GM12878 (cell line): ENCODE data around the gene CYP2A7. TPM values are rescaled to one million over a fixed set of nuclear protein-coding genes. Genes with fewer than 3 reads are reported as not detected.

Source experiments
- ATAC-seq: fragments of 200-7000 bp; cut with Tn5 transposase; 3 replicates; pipeline ENCODE4 v1.9.1; 2020; ENCODE audit warnings: mild to moderate bottlenecking, moderate library complexity
- BruUV-seq: library from RNA; stranded (reverse); fragments of 400-500 nt; replicated peaks from 2 replicates; lab custom pipeline; 2021; lab: Mats Ljungman, UMichigan
- CTCF ChIA-PET: fragments of 300-600 bp; sonication (Branson Sonifier 250); formaldehyde crosslinking; extraction: SDS; loops from one replicate; lab custom pipeline; 2021; ENCODE audit warnings: inconsistent platforms; lab: Yijun Ruan, JAX
- POLR2A ChIA-PET: fragments of 350-600 bp; formaldehyde crosslinking; extraction: SDS; loops from one replicate; lab custom pipeline; 2021; ENCODE audit warnings: inconsistent platforms; lab: Charles Lee
- RAD21 ChIA-PET: fragments of 300-600 bp; sonication (Branson Sonifier 250); formaldehyde crosslinking; loops from one replicate; lab custom pipeline; 2023; ENCODE audit warnings: antibody characterized with exemption; ENCODE audit not compliant: unreplicated experiment; lab: Charles Lee
- SMC1A ChIA-PET: fragments of 300-600 bp; sonication (Branson Sonifier 250); formaldehyde crosslinking; loops from one replicate; lab custom pipeline; 2023; ENCODE audit not compliant: unreplicated experiment, uncharacterized antibody; lab: Charles Lee
- DNase-seq: peaks from one replicate; pipeline ENCODE4 v3.0.0-alpha.2; 2011; ENCODE audit warnings: low read depth, low spot score
- FAIRE-seq: peaks from 3 replicates; lab custom pipeline; 2011; peaks lifted over from hg19 to GRCh38; lab: Jason Lieb, UNC
- H2AFZ ChIP-seq: 2 replicates; pipeline ENCODE4 v1.6.0; 2011; ENCODE audit warnings: low read depth, low read length, control low read depth; ENCODE audit not compliant: control insufficient read depth
- H3K27ac ChIP-seq: 2 replicates; pipeline ENCODE4 v1.5.1; 2011; ENCODE audit warnings: control low read depth; ENCODE audit not compliant: control insufficient read depth, insufficient read depth
- H3K27me3 ChIP-seq, 2 experiments: replicated peaks in 1 of 2; 2 replicates each; pipeline versions ENCODE4 v1.6.0 to v1.6.1; 2011; ENCODE audit warnings: low read length in 1 of 2; ENCODE audit not compliant: control insufficient read depth in 2 of 2, insufficient read depth in 2 of 2
- H3K36me3 ChIP-seq, 2 experiments: 2 replicates each; pipeline ENCODE4 v1.5.1; 2011; ENCODE audit warnings: low read length in 1 of 2; ENCODE audit not compliant: control insufficient read depth in 2 of 2, insufficient read depth in 2 of 2
- H3K4me1 ChIP-seq: 2 replicates; pipeline ENCODE4 v1.6.1; 2011; ENCODE audit warnings: mild to moderate bottlenecking, low read length, moderate library complexity, mixed read lengths; ENCODE audit not compliant: control insufficient read depth, insufficient read depth
- H3K4me2 ChIP-seq: 2 replicates; pipeline ENCODE4 v1.6.0; 2011; ENCODE audit warnings: control low read depth; ENCODE audit not compliant: control insufficient read depth, insufficient read depth
- H3K4me3 ChIP-seq: fragments of 200-600 bp; sonication (generic); 2 replicates; pipeline ENCODE4 v1.5.1; 2016
- H3K79me2 ChIP-seq: 2 replicates; pipeline ENCODE4 v1.6.0; 2011; ENCODE audit warnings: low read length; ENCODE audit not compliant: control insufficient read depth, insufficient read depth
- H3K9ac ChIP-seq: 2 replicates; pipeline ENCODE4 v1.8.0; 2011; ENCODE audit warnings: low read length, control low read depth, mixed read lengths; ENCODE audit not compliant: control insufficient read depth, insufficient read depth
- H3K9me3 ChIP-seq: replicated peaks from 3 replicates; pipeline ENCODE4 v1.5.1; 2011; ENCODE audit warnings: mild to moderate bottlenecking, low read length; ENCODE audit not compliant: control insufficient read depth, insufficient read depth
- H4K20me1 ChIP-seq: 2 replicates; pipeline ENCODE4 v1.6.0; 2011; ENCODE audit not compliant: control insufficient read depth, insufficient read depth
- ATF7 ChIP-seq: fragments of 450-650 bp; IDR thresholded peaks from 2 replicates; pipeline ENCODE4 v1.6.1; 2016; ENCODE audit warnings: low read depth, mild to moderate bottlenecking
- BCL11A ChIP-seq: IDR thresholded peaks from 2 replicates; pipeline ENCODE4 v1.6.1; 2011; ENCODE audit warnings: low read depth, low read length
- CREM ChIP-seq: IDR thresholded peaks from 2 replicates; pipeline ENCODE4 v1.6.1; 2014; ENCODE audit warnings: antibody characterized with exemption, low read depth
- DPF2 ChIP-seq: fragments of 450-650 bp; IDR thresholded peaks from 2 replicates; pipeline ENCODE4 v1.6.1; 2017; ENCODE audit warnings: mild to moderate bottlenecking
- E2F8 ChIP-seq: fragments of 450-650 bp; IDR thresholded peaks from 2 replicates; pipeline ENCODE4 v1.6.1; 2018; ENCODE audit warnings: mild to moderate bottlenecking, low read depth, moderate library complexity; ENCODE audit not compliant: partially characterized antibody
- E4F1 ChIP-seq: fragments of 450-650 bp; IDR thresholded peaks from 2 replicates; pipeline ENCODE4 v1.6.1; 2018; ENCODE audit warnings: borderline replicate concordance, mild to moderate bottlenecking; ENCODE audit not compliant: partially characterized antibody
- KAT2A ChIP-seq: conservative IDR thresholded peaks from 2 replicates; pipeline ENCODE4 v1.6.1; 2011; ENCODE audit warnings: low read depth, low read length; ENCODE audit not compliant: control insufficient read depth
- MEF2B ChIP-seq: fragments of 450-650 bp; IDR thresholded peaks from 2 replicates; pipeline ENCODE4 v1.6.1; 2018; ENCODE audit warnings: mild to moderate bottlenecking, moderate library complexity; ENCODE audit not compliant: partially characterized antibody, poor library complexity, severe bottlenecking
- PAX8 ChIP-seq: fragments of 450-650 bp; IDR thresholded peaks from 2 replicates; pipeline ENCODE4 v1.6.1; 2017; ENCODE audit warnings: mild to moderate bottlenecking, moderate library complexity
- RB1 ChIP-seq: fragments of 450-650 bp; formaldehyde crosslinking; IDR thresholded peaks from 2 replicates; pipeline ENCODE4 v1.6.1; 2017; ENCODE audit warnings: mild to moderate bottlenecking, borderline replicate concordance
- SREBF1 ChIP-seq: IDR thresholded peaks from 2 replicates; pipeline ENCODE4 v1.6.1; 2012; ENCODE audit warnings: mild to moderate bottlenecking, low read length
- TCF7 ChIP-seq: IDR thresholded peaks from 2 replicates; pipeline ENCODE4 v1.6.1; 2014; ENCODE audit warnings: antibody characterized with exemption, borderline replicate concordance
- YY1 ChIP-seq: IDR thresholded peaks from 2 replicates; pipeline ENCODE4 v1.6.1; 2011; ENCODE audit warnings: low read depth, mild to moderate bottlenecking, low read length
- ZNF24 ChIP-seq: fragments of 450-650 bp; IDR thresholded peaks from 2 replicates; pipeline ENCODE4 v1.6.1; 2017; ENCODE audit warnings: antibody characterized with exemption, mild to moderate bottlenecking
- ZNF622 ChIP-seq: fragments of 450-650 bp; IDR thresholded peaks from 2 replicates; pipeline ENCODE4 v1.6.1; 2017; ENCODE audit warnings: mild to moderate bottlenecking, inconsistent platforms
- WGBS: methylation state at CpG from one replicate; pipeline ENCODE4 v1.1.6; 2016; ENCODE audit warnings: low lambda C conversion rate; ENCODE audit not compliant: insufficient replicate concordance, insufficient coverage; ENCODE audit errors: missing lambda C conversion rate; 5-methylcytosine and 5-hydroxymethylcytosine counted together
- in situ Hi-C: fragments of 300-500 bp; cut with MboI; formaldehyde crosslinking; loops from 9 replicates; pipeline ENCODE4 v1.14.3; 2018; ENCODE audit warnings: mixed read lengths
- intact Hi-C: fragments of 100-400 bp; cut with micrococcal nuclease; formaldehyde crosslinking; loops from one replicate; pipeline ENCODE4 v1.14.2; 2022; ENCODE audit not compliant: unreplicated experiment
- polyA plus RNA-seq, 11 experiments: library from polyadenylated mRNA; depleted of rRNA in 4 of 11; unstranded in 6 of 11; stranded (reverse) in 5 of 11; fragments of >200 nt; fragmentation: Nextera tagmentation in 4 of 11; fragmentation: Illumina TruSeq in 1 of 11; extraction: Ambion mirVana in 4 of 11; extraction: Trizol in 1 of 11; gene quantifications; 1 replicate in 1 of 11; 2 replicates in 10 of 11; pipeline versions ENCODE4 v1.2.1 to v1.2.3, GENCODE V29; 2011 to 2016; ENCODE audit warnings: inconsistent platforms in 2 of 11, missing spikeins in 2 of 11, low read depth in 1 of 11
- total RNA-seq, 4 experiments: library from RNA; depleted of rRNA in 3 of 4; stranded (reverse); fragments of >200 nt in 3 of 4; fragmentation: Illumina TruSeq in 1 of 4; extraction: Trizol in 1 of 4; gene quantifications; 2 replicates each; pipeline versions ENCODE4 v1.2.1 to v1.2.3, GENCODE V29; 2013 to 2021

CYP2A7 gene
- total and polyA plus RNA-seq, 10 of the 15 experiments (the other 5 are each of a cell fraction or from before 2014, with no cell fraction given): not detected

- Histone ChIP-seq H3K4me3 (no peak overlapping the region), H3K4me1 (no peaks in the 10 kb centered on the region), H3K4me2 (no peak overlapping the region), H3K9me3 (no peaks in the 10 kb centered on the region), H3K36me3 (no peaks in the 10 kb centered on the region), H3K79me2 (no peaks in the 10 kb centered on the region), H4K20me1 (no peaks in the 10 kb centered on the region), H3K9ac (no peak overlapping the region), H3K27me3 (peaks cover 0 to 1% of the 10 kb centered on the region in 2 experiments; a peak in 1 of 4 replicates), H2AFZ (no peak overlapping the region), H3K27ac (no peak overlapping the region)
- ChIA-PET SMC1A (interaction anchor here (0.7 kb wide), 1 partner anchor 22 kb away, joined by 3 read pairs; no protein-coding TSS in a partner anchor), RAD21 (no interaction called here), POLR2A (no interaction called here), CTCF (no interaction called here)
- DNase-seq (no peak), ATAC-seq (no peak), FAIRE-seq (no peak)
- in situ Hi-C loops: no loop called here
- no peak for TF ChIP-seq TCF7
- TF ChIP-seq KAT2A: no peak
- no TSS peak for BruUV-seq
- WGBS: 10% methylated on average over 1 of the region's 1 CpG
- intact Hi-C loops: no loop called here
Measured at GRCh38 chr19:40928850-40929249, 46.8 kb upstream of the CYP2A7 start.

- in situ Hi-C loops (no loop called here), intact Hi-C loops (no loop called here)
- DNase-seq (no peak), ATAC-seq (no peak), FAIRE-seq (no peak)
- H3K9ac ChIP-seq: no peak overlapping the region
- H3K36me3 ChIP-seq: no peaks in the 10 kb centered on the region
- no peak overlapping the region for H3K4me3 ChIP-seq
- ChIA-PET RAD21 (no interaction called here), CTCF (no interaction called here), POLR2A (no interaction called here), SMC1A (no interaction called here)
- H3K4me2 ChIP-seq: no peak overlapping the region
- H3K4me1 ChIP-seq: no peaks in the 10 kb centered on the region
- no peak overlapping the region for H3K27ac ChIP-seq
- H3K9me3 ChIP-seq: no peaks in the 10 kb centered on the region
- no TSS peak for BruUV-seq
- 78% methylated on average over 3 of the region's 3 CpGs for WGBS
- H3K27me3 ChIP-seq: peaks cover 0 to 1% of the 10 kb centered on the region in 2 experiments; a peak in 1 of 4 replicates
- no peak overlapping the region for H2AFZ ChIP-seq
- H4K20me1 ChIP-seq: no peaks in the 10 kb centered on the region
- H3K79me2 ChIP-seq: no peaks in the 10 kb centered on the region
- TF ChIP-seq ZNF622 (no peak), SREBF1 (no peak), ATF7 (no peak), RB1 (no peak), CREM (no peak), E4F1 (no peak), PAX8 (no peak), E2F8 (no peak), BCL11A (no peak), DPF2 (no peak), MEF2B (no peak), ZNF24 (no peak), YY1 (no peak)
Measured at GRCh38 chr19:40927567-40927966, 45.5 kb upstream of the CYP2A7 start.
